ENCODE results near the gene BATF3. TPM values are rescaled to one million over a fixed set of nuclear protein-coding genes. Genes with fewer than 3 reads are reported as not detected.

BATF3 gene
- total and polyA plus RNA-seq, 9 of the 15 experiments (the other 6 are each of a cell fraction or from before 2014, with no cell fraction given): 0.40 to 3.8 (median 2.0) TPM

GRCh38 chr1:212670301-212670700, 29.3 kb downstream of the BATF3 start (continued):
- TF ChIP-seq REST (IDR thresholded peaks at IDR 0.05; ENCODE audit: borderline replicate concordance): no peak
- no peak for TF ChIP-seq REST (CRISPR knock-in tag; IDR thresholded peaks at IDR 0.05; ENCODE audit: low read depth)
- peak; percentile 44; the same call in 1 of the 2 replicates for TF ChIP-seq ESRRA (IDR thresholded peaks at IDR 0.05; ENCODE audit: borderline replicate concordance, low read depth)
- TF ChIP-seq ZNF232 (CRISPR knock-in tag; IDR thresholded peaks at IDR 0.05): no peak
- TF ChIP-seq RBM25 (IDR thresholded peaks at IDR 0.05; ENCODE audit: low read depth, low read length, severe bottlenecking): peak; percentile 72
- TF ChIP-seq ARID3A (IDR thresholded peaks at IDR 0.05; ENCODE audit: borderline replicate concordance, low read depth, low read length): no peak
- TF ChIP-seq ZNF347 (CRISPR knock-in tag; IDR thresholded peaks at IDR 0.05; ENCODE audit: low read depth): no peak
- TF ChIP-seq BDP1 (IDR thresholded peaks at IDR 0.05; ENCODE audit: insufficient read depth, insufficient read length): no peak
